Nephron progenitor cell (in vitro differentiated cells): ENCODE data around the gene PLB1.

Experiments
- DNase-seq: peaks from one replicate; pipeline ENCODE4 v3.0.0; 2021
- H3K27ac Mint-ChIP-seq: 2 replicates; pipeline ENCODE4 v1.8.0; 2021; ENCODE audit warnings: mild to moderate bottlenecking, moderate library complexity, mixed read lengths
- H3K27me3 Mint-ChIP-seq: 2 replicates; pipeline ENCODE4 v1.8.0; 2021; ENCODE audit warnings: mild to moderate bottlenecking, low read depth, mixed read lengths; ENCODE audit not compliant: poor library complexity
- H3K36me3 Mint-ChIP-seq: 2 replicates; pipeline ENCODE4 v1.8.0; 2021; ENCODE audit warnings: low read depth, mixed read lengths
- H3K4me1 Mint-ChIP-seq: 2 replicates; pipeline ENCODE4 v1.8.0; 2021; ENCODE audit warnings: mixed read lengths
- H3K4me3 Mint-ChIP-seq: 2 replicates; pipeline ENCODE4 v1.8.0; 2021; ENCODE audit warnings: mild to moderate bottlenecking, moderate library complexity, mixed read lengths
- H3K9me3 Mint-ChIP-seq: 2 replicates; pipeline ENCODE4 v1.8.0; 2021; ENCODE audit warnings: mild to moderate bottlenecking, moderate library complexity, mixed read lengths
- TF ChIP-seq, protein P1 (sequence below): fragments of 200-600 bp; sonication (generic); IDR thresholded peaks from 2 replicates; pipeline ENCODE4 v1.5.0; 2021; ENCODE audit warnings: antibody characterized with exemption

The PLB1 gene

DNA sequence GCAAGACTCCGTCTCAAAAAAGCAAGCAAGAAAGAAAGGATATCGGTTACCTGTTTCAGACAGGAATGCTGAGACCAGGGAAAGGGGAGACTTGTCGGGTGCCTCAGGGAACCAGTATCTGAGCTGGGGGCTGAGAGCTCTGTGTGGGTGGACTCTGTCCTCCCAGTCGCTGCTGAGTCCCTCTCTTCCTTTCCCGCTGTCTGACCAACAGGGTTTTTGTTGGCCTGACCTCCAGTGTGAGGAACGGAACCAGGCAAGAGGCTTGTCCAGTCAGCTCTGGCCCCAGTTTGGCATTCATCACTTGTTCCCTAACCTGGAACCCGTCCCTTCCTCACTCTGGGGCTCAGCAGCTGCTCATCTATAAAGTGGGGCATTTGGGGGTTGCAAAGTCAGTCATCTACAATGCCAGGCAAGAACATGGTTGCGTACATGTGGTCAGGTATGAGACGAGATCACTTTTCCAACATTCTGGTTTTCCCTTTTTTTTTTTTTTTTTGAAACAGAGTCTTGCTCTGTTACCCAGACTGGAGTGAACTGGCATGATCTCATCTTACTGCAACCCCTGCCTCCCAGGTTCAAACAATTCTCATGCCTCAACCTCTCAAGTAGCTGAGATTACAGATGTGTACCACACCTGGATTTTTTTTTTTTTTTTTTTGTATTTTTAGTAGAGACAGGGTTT lies 116.4 kb downstream of the PLB1 start:
- Mint-ChIP-seq H3K36me3 (no peaks in the 10 kb centered on the region), H3K27me3 (no peaks in the 10 kb centered on the region), H3K9me3 (no peaks in the 10 kb centered on the region), H3K27ac (no peak overlapping the region), H3K4me1 (peaks cover 42% of the 10 kb centered on the region), H3K4me3 (no peak overlapping the region)
- TF ChIP-seq, protein P1, sequence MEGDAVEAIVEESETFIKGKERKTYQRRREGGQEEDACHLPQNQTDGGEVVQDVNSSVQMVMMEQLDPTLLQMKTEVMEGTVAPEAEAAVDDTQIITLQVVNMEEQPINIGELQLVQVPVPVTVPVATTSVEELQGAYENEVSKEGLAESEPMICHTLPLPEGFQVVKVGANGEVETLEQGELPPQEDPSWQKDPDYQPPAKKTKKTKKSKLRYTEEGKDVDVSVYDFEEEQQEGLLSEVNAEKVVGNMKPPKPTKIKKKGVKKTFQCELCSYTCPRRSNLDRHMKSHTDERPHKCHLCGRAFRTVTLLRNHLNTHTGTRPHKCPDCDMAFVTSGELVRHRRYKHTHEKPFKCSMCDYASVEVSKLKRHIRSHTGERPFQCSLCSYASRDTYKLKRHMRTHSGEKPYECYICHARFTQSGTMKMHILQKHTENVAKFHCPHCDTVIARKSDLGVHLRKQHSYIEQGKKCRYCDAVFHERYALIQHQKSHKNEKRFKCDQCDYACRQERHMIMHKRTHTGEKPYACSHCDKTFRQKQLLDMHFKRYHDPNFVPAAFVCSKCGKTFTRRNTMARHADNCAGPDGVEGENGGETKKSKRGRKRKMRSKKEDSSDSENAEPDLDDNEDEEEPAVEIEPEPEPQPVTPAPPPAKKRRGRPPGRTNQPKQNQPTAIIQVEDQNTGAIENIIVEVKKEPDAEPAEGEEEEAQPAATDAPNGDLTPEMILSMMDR, result no peak
- DNase-seq, result no peak

DNA sequence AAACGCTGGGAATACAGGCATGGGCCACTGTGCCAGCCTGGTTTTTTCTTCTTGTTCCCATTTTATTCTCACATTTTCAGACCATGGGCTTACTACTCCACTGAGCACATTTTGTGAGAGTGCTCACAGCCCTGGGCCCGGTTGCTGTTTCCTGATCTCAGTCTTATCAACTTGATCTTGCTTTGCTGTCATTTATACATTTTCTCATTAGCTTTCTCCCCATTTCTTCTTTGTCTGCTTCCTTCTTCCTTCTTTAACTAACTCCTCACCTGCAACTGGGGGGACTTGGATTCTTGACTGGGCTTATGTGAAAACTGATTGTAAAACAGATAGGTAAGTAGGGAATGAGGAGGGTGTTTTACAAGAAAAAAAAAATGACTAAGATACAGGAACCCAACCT lies 117.3 kb downstream of the PLB1 start:
- no peak overlapping the region for H3K27ac Mint-ChIP-seq
- TF ChIP-seq, protein P1, result no peak
- H3K4me1 Mint-ChIP-seq, result peaks cover 33% of the 10 kb centered on the region
- no peaks in the 10 kb centered on the region for H3K27me3 Mint-ChIP-seq
- no peak for DNase-seq
- no peaks in the 10 kb centered on the region for H3K36me3 Mint-ChIP-seq
- H3K4me3 Mint-ChIP-seq, result no peak overlapping the region
- H3K9me3 Mint-ChIP-seq, result no peaks in the 10 kb centered on the region

DNA sequence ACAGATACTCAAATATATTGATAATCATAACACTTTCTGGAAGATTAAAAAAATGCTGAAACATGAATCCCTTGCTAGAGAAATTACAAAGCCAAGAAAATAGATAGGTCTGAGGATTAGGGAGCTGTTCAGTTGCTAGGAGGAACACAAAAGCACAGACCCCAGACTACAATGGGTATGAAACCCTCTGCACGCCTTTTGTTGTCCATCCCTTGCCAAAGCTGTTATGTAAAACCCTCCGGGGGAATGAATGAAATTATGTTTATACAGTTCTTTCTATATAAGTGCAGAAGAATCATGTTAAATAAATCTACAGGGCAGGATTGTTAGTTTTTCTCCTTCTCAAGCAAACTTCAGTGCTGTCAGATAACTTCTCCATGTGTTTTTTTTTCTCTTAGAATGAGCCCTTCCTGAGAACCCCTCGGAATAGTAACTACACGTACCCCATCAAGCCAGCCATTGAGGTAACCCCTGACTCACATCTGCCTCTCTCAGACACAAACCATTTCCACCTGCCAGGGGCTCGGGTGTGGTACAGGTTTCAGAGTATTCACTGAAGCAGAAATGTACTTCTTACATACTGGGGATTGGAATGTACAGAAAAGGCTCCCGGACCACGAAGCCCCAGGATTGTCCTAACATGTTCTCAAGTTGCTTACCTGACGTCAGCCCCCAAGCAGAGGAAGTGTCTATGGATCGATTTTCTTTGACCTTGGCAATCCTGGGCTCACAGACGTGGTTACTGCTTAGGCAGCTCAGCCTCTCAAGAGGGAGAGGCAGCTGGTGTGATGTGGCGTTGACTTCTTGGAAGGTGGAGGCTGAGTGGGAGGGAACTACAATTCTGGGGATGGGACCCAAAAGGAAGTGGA lies 118.0 kb downstream of the PLB1 start:
- Mint-ChIP-seq H3K9me3 (no peaks in the 10 kb centered on the region), H3K36me3 (no peaks in the 10 kb centered on the region), H3K4me3 (no peak overlapping the region), H3K27me3 (no peaks in the 10 kb centered on the region), H3K27ac (no peak overlapping the region), H3K4me1 (peaks cover 32% of the 10 kb centered on the region)
- TF ChIP-seq, protein P1, result no peak
- no peak for DNase-seq

DNA sequence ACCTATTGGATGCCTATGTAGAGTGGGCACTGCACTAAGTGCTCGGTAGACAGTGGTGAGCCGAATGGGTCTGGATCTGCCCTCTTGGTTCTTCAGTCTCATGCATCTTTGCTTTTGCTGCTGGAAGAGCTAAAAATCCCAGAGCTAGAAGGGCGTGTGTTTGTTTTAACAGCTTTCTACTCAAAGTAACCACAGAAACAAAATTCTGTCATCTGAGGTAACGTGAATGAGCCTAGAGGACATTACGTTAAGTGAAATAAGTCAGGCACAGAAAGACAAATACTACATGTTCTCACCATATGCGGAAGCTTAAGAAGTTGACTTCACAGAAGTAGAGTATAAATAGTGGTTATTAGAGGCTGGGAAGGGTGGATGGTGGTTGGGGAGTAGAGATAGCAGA lies 119.8 kb downstream of the PLB1 start:
- peaks cover 33% of the 10 kb centered on the region for H3K4me1 Mint-ChIP-seq
- no peak for DNase-seq
- H3K9me3 Mint-ChIP-seq, result no peaks in the 10 kb centered on the region
- H3K36me3 Mint-ChIP-seq, result no peaks in the 10 kb centered on the region
- H3K27ac Mint-ChIP-seq, result no peak overlapping the region
- H3K27me3 Mint-ChIP-seq, result no peaks in the 10 kb centered on the region
- no peak overlapping the region for H3K4me3 Mint-ChIP-seq
- TF ChIP-seq, protein P1, result no peak

DNA sequence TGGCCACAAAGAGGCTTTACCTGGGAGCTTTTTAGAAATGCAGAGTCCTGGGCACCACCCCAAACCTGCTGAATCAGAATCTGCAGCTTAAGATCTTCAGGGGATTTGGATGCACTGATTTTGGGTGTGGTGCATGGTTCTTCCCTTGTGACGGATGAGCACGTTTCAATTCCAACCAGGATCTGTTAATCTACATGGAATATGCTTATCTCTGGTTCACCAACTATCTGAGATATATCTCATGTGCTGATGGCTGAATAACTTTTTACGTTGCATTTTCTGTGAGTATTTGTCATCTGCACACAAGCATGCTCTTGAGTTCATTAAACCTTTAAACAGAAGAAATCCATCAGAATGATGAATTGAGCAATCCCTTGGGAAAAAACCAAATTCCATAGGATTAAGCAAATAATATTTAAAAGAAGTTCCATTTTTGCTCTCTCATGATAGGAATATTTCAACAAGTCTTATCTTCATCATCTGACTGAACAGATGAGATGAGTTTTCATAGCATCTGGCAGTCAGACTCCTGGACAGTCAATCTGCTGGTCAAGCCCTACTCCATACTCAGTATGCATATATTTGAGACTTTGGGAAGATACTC lies 120.6 kb downstream of the PLB1 start:
- no peaks in the 10 kb centered on the region for H3K27me3 Mint-ChIP-seq
- H3K27ac Mint-ChIP-seq, result no peak overlapping the region
- H3K4me3 Mint-ChIP-seq, result no peak overlapping the region
- no peaks in the 10 kb centered on the region for H3K9me3 Mint-ChIP-seq
- peaks cover 33% of the 10 kb centered on the region for H3K4me1 Mint-ChIP-seq
- TF ChIP-seq, protein P1, result no peak
- no peak for DNase-seq
- H3K36me3 Mint-ChIP-seq, result no peaks in the 10 kb centered on the region
